NCI-H2029 (cell line): ENCODE measurements around the gene AFF3.

ENCODE experiments used
- DNase-seq: peaks from one replicate; lab custom pipeline; 2025; lab: John Stamatoyannopoulos, UW

AFF3 gene

DNA sequence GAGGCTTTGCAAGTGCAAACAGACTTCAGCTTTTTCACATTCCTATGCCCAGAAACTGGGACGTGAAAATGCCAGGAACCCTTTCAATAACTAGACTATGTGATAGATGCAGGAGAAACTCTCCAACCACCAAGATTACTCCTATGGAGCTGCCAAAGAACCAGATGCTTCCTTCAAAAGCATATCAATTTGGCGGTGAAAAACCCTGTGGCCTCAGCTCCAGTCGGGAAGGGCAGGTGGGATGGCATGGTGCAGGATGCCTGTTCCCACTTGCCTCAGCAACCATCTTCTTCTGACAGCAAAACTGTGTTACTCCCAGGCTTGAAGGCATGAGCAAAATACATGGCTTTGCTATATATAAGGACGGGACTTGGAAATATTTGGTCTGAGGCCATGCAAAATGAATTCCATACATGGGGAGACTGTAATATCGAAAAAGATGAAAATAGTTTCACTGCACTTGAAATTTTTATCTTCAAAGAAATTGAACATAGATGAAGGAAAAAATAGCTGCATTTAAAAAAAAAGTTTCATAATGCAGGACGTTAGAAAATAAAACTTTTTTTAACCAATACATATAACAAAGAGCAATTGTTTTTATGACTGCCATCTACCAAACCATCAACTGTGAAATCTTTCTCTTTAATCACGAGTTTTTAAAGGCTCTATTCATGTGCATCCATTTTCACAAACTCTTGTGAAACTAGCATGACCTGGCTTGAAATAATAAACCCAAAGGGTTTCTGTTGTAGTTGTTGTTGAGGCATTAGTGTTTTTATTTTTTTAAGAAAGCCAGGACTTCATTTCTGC, 99.1 kb downstream of the AFF3 start:
- no peak for DNase-seq

DNA sequence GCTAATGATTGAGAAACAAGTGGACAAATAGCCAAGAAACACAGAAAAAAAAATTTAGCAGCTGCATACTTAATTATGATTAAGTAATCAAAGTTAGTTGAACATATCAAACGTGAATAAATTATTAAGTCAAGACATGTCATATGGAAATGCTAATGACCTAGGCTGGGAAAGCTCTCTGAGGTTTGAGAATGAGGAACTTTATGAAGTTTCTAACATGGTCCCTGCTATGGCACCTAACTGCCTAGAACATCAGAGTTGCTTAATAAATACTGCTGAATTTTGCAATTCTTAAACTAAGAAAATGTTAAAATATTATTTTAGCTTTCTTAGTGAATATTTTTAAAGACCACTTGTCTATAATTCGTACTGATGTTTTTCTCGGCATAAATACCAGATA, 99.8 kb downstream of the AFF3 start:
- DNase-seq, result no peak

DNA sequence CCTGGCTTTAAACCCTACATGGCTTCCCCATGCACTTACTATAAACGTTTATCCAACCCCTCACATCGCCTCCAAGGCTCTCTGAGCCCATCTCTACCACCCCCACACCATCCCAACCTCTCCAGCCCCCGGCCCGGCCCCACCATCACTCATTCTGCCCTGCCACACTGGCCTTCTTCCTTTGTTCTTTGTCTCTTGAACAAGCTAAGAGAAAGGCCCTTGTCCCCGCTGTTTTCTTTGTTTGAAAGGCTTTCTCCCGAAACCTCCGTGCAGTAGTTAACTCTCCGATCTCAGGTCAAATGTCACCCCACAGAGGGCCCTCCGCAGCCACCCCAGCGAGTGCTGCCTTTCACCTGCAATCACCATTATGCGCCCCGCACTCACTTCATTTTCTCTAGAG, 100.4 kb downstream of the AFF3 start:
- no peak for DNase-seq

DNA sequence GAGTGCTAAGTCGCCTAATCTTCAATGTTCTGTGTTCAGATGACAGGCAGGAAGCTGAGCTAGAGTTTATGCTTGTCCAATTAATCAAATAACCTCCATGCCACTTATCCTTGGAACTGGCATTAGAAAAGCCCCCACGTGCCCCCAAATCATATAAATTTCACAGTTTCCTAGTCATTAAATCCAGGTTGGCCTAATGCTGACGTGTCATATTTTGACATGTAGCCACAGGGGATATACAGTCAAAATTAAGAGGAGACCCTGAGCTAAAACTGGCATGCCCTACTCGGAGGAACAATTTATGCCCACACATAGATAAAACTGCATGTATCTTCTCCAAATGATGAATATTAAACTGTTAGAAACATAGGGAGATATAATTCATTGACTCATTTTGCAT, 101.0 kb downstream of the AFF3 start:
- DNase-seq, result no peak

GRCh38 chr2:100040906-100041305, 101.5 kb downstream of the AFF3 start:
- no peak for DNase-seq

- DNase-seq, result no peak
Observed at GRCh38 chr2:100039291-100039980, 103.0 kb downstream of the AFF3 start.

- no peak for DNase-seq
Observed at GRCh38 chr2:100038011-100038410, 104.4 kb downstream of the AFF3 start.

GRCh38 chr2:100036793-100037192, 105.6 kb downstream of the AFF3 start:
- DNase-seq, result no peak

DNA sequence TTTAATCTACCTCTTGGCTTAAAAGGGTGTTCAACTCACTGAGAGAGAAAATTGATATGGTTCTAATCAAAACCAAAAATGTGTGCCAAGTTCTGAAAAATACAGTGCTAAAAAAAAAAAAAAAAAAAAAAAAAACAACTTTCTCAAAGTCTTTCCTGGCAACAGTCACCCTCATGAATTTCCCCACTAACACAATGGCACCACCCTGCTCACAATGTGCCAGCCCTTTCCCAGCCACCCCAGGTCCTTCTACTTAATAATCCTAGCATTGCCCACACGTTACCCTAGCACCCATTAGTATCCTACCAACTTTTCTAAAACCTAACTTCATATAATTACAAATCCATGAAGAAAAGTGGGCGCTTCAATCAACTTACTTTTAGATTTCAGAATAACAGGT, 106.4 kb downstream of the AFF3 start:
- no peak for DNase-seq

GRCh38 chr2:100034431-100034830, 108.0 kb downstream of the AFF3 start:
- DNase-seq, result no peak

GRCh38 chr2:100033976-100034375, 108.4 kb downstream of the AFF3 start:
- no peak for DNase-seq

- peak; percentile 6 for DNase-seq
Observed at GRCh38 chr2:100031604-100032003, 110.8 kb downstream of the AFF3 start.

DNA sequence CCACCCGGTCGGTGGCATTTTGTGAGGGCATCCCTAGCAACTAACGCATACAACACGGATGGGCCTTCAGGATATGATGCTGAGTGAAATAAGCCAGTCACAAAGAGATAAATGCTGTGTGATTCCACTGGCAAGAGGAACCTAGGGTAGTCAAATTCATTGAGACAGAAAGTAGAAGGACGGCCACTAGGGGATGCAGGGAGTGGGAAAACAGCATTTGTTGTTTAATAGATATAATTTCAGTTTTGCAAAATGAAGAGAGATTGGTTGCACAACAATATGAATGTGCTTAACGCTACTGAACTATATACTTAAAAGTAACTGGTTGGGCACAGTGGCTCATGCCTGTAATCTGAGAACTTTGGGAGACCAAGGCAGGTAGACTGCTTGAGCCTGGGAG, 112.9 kb downstream of the AFF3 start:
- DNase-seq, result no peak

GRCh38 chr2:100021791-100022340, 120.5 kb downstream of the AFF3 start:
- DNase-seq, result no peak

DNA sequence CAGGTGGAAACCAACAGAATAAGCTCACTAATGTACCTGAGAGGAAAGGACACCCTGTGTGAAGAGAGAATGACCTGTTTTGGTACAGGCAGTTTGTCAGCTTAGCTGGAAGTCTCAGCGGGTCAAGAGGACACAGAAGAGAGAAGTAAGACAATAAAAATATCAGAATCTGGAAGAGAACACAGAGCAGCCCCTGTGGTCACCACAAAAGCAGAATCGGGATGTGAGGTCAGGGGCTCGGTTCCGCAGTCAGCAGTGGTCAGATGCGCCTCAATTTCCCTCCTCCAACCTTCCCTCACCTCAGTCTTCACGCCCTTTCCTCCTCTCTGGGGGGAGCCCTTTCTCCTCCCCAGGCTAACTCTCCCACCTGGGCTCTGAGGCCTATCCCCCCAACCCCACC, 122.9 kb downstream of the AFF3 start:
- DNase-seq, result no peak

DNA sequence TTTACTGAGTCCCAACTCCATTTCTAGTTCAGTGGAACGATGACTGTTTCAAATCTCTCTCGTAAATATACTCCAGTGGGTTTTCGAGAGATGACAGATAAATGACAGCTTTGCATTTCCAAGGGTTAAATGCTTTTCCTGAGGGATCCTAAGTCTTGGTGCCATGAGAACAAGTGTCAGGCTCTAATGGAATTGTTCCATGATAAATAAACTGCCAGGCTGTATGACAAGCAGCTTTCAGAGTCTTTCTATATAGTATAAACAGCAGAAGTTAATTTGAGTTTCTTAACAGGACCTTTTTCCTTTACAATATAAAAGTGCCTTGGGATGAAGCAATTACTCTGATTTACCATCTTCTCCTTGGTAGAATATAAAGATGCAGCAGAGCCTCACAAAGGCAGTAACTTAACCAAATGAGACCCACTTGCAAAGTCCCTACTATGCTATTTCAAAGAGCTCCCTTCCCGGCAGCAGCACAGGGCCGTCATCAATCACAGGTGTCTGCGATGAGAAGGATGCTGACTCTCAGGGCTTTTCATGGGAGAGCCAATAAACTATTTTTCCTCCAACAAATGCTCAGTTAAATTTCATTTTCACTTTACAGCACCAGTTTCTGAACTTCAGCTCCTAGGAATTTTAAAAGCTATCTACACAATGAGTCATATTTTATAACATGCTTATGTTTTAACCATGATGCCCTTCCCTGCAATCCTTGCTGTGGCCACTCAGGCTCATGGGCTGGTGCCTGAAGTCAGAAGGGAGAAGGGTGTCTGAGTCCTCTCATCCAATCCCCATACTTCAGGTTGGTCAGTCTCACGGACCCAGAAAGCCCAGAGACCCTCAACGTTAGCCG, 123.8 kb downstream of the AFF3 start:
- no peak for DNase-seq

DNA sequence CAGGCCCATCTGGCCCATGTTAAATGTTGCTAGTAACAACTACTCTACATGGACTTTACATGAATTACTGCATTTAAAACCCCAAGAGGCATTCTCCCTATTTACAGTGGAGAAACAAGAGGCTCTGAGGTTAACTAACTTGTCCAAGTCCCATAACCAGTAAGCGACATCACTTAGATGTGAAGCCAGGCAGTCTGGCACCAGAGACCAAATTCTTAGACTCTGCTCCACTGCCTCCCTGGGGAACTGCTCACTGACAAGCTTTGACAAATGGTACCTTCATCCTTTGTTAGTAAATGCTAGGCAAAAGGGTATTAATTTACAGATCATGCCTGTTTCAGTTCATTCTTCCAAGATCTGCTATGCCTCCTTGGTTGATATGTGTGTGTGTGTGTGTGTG, 124.8 kb downstream of the AFF3 start:
- DNase-seq, result no peak

GRCh38 chr2:100016756-100017155, 125.6 kb downstream of the AFF3 start:
- no peak for DNase-seq

GRCh38 chr2:100015849-100016248, 126.5 kb downstream of the AFF3 start:
- no peak for DNase-seq

DNA sequence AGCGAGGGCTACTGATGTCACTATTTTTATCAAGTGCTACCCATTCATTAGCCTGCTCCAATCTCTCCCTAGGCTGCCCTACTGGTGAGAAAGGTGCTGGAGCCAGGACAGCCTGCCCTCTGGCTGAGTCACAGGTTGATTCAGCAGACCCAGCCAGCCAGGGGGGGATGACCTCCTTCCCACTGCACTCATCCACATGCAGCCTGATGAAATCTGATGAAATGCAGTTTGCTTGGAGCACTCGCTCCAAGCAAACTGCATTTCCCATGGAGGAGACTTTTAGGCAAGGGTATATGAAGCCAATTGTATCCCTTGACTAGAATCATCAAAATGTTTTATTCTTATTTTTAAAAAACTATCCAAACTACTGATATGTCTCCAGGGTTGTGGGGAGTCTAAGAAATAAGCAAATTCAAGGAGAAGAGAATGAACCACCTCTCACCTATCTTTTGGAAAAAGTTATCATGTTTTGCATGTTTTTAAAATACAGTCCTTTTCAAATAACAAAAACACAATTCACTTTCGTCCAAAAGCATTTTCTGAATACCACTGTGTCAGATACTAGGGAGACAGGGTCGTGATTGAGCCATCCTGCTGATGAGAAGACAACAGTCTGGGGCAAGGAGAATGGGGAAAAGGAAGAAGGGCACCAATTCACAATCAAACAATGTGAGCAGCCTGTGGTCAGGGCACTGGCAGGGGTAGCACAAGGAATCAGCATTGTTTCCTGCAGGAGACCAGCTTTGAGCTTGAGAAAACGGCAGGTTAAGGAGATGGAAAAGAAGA, 128.3 kb downstream of the AFF3 start:
- no peak for DNase-seq

GRCh38 chr2:100012561-100012960, 129.8 kb downstream of the AFF3 start:
- no peak for DNase-seq
